Activated CD8-positive, alpha-beta memory T cell treated with anti-CD3 and anti-CD28 coated beads for 36 hours (primary cell): ENCODE results near the gene MTAP. TPM values are rescaled to one million over a fixed set of nuclear protein-coding genes. Genes with fewer than 3 reads are reported as not detected.
"Not testable (repeated sequence)": the region's sequence is repeated elsewhere in the genome, so short reads cannot be mapped to it uniquely, and the experiment has no call there.

Experiments used
- CTCF ChIA-PET: fragments of 350-600 bp; sonication (Branson Sonifier 250); formaldehyde crosslinking; loops from one replicate; lab custom pipeline; 2021; ENCODE audit warnings: antibody characterized with exemption; lab: Charles Lee
- POLR2A ChIA-PET: fragments of 350-600 bp; sonication (Branson Sonifier 250); formaldehyde crosslinking; loops from one replicate; lab custom pipeline; 2021; ENCODE audit warnings: antibody characterized with exemption; lab: Charles Lee
- total RNA-seq, 2 experiments: library from RNA; stranded (reverse); gene quantifications; one replicate each; pipeline ENCODE4 v1.2.3, GENCODE V29; 2021

MTAP gene
- total RNA-seq, 2 experiments from 2014 or later = 98.6 to 108 TPM

- POLR2A ChIA-PET = no interaction called here
- CTCF ChIA-PET = no interaction called here
These were observed 143.2 kb downstream of the MTAP start for GRCh38 chr9:21945606-21946005.

GRCh38 chr9:21958833-21959232 is 156.4 kb downstream of the MTAP start:
- CTCF ChIA-PET = no interaction called here
- POLR2A ChIA-PET = no interaction called here

GRCh38 chr9:21959268-21959667 is 156.8 kb downstream of the MTAP start:
- CTCF ChIA-PET, POLR2A ChIA-PET: not testable (repeated sequence)

- CTCF ChIA-PET = no interaction called here
- POLR2A ChIA-PET = no interaction called here
These were observed 159.1 kb downstream of the MTAP start for GRCh38 chr9:21961569-21961968.

- POLR2A ChIA-PET = no interaction called here
- CTCF ChIA-PET = no interaction called here
These were observed 162.5 kb downstream of the MTAP start for GRCh38 chr9:21964925-21965385.

GRCh38 chr9:21965401-21965951 is 163.0 kb downstream of the MTAP start:
- CTCF ChIA-PET = no interaction called here
- POLR2A ChIA-PET = no interaction called here

GRCh38 chr9:21966140-21966851 is 163.9 kb downstream of the MTAP start:
- CTCF ChIA-PET = no interaction called here
- POLR2A ChIA-PET = no interaction called here

GRCh38 chr9:21967169-21967568 is 164.7 kb downstream of the MTAP start:
- CTCF ChIA-PET = no interaction called here
- POLR2A ChIA-PET = no interaction called here

GRCh38 chr9:21967702-21968101 is 165.3 kb downstream of the MTAP start:
- ChIA-PET CTCF (no interaction called here), POLR2A (no interaction called here)

GRCh38 chr9:21968331-21969010 is 166.0 kb downstream of the MTAP start:
- POLR2A ChIA-PET = no interaction called here
- CTCF ChIA-PET = interaction anchor here (1.0 kb wide), 1 partner anchor 40 kb away, joined by 3 read pairs; no protein-coding TSS in a partner anchor

GRCh38 chr9:21969011-21969940 is 166.8 kb downstream of the MTAP start:
- ChIA-PET CTCF (interaction anchor here (1.0 to 2.3 kb wide), 2 partner anchors 39 kb away, joined by 3 to 8 read pairs; partner anchors contain the start of gene CDKN2B), POLR2A (no interaction called here)

GRCh38 chr9:21969951-21970799 is 167.7 kb downstream of the MTAP start:
- ChIA-PET POLR2A (no interaction called here), CTCF (interaction anchor here (2.3 kb wide), 1 partner anchor 38 kb away, joined by 8 read pairs; the partner anchor contains the start of gene CDKN2B)

GRCh38 chr9:21970800-21971640 is 168.6 kb downstream of the MTAP start:
- POLR2A ChIA-PET = no interaction called here
- CTCF ChIA-PET = interaction anchor here (0.8 to 2.3 kb wide), 3 partner anchors 19 to 54 kb away, joined by 3 to 8 read pairs (median 3); partner anchors contain the start of gene CDKN2B

- ChIA-PET CTCF (interaction anchor here (0.8 kb wide), 1 partner anchor 9 kb away, joined by 3 read pairs; no protein-coding TSS in a partner anchor), POLR2A (no interaction called here)
These were observed 169.9 kb downstream of the MTAP start for GRCh38 chr9:21972361-21972760.

- ChIA-PET CTCF (no interaction called here), POLR2A (no interaction called here)
These were observed 171.9 kb downstream of the MTAP start for GRCh38 chr9:21974343-21974721.

- CTCF ChIA-PET = interaction anchor here (1.2 kb wide), 1 partner anchor 34 kb away, joined by 5 read pairs; the partner anchor contains the start of gene CDKN2B
These were observed 172.4 kb downstream of the MTAP start for GRCh38 chr9:21974722-21975409.

More at GRCh38 chr9:21974722-21975409, 172.4 kb downstream of the MTAP start:
- POLR2A ChIA-PET = no interaction called here
